Right lobe of liver (tissue), 4 donors: ENCODE results near the gene NPW.

ENCODE experiments used
- CTCF ChIP-seq, 4 donors: fragments of 200-600 bp in 3 of 4; fragments of 450-650 bp in 1 of 4; IDR thresholded peaks; one replicate each; pipeline versions ENCODE4 v1.5.1 to v1.8.0; 2016 to 2022; ENCODE audit warnings: antibody characterized with exemption in 4 of 4, mild to moderate bottlenecking in 2 of 4
- POLR2A ChIP-seq: fragments of 450-650 bp; IDR thresholded peaks from one replicate; pipeline ENCODE4 v1.6.1; 2017; ENCODE audit warnings: antibody characterized with exemption, mild to moderate bottlenecking
- donor health status: DM: no; HTN: no; CAD: no.
- donor health status: DM: no; HTN: no; CAD: no.
- donor health status: DM: no; HTN: yes; CAD: no.

GRCh38 chr16:2042986-2043666 lies 23.5 kb downstream of the NPW start:
- TF ChIP-seq POLR2A (no peak), CTCF (IDR thresholded peaks at IDR 0.05) (no peak)
